Kidney (tissue), 14 donors: ENCODE data around the gene C7orf57. TPM values are rescaled to one million over a fixed set of nuclear protein-coding genes. Genes with fewer than 3 reads are reported as not detected.

Experiments used
- DNase-seq, 5 donors: peaks; one replicate each; pipeline ENCODE4 v3.0.0-alpha.2; 2013 to 2020
- FAIRE-seq: peaks from 2 replicates; lab custom pipeline; 2012; peaks lifted over from hg19 to GRCh38; lab: Jason Lieb, UNC
- H3K27ac ChIP-seq, 2 donors: one replicate each; pipeline ENCODE4 v1.7.0; 2013; ENCODE audit warnings: low read depth in 2 of 2, low read length in 2 of 2, inconsistent platforms in 1 of 2
- H3K27me3 ChIP-seq: one replicate; pipeline ENCODE4 v1.7.1; 2013; ENCODE audit warnings: low read length, inconsistent platforms; ENCODE audit not compliant: control insufficient read depth, insufficient read depth
- H3K36me3 ChIP-seq, 3 donors: one replicate each; pipeline versions ENCODE4 v1.7.0 to v1.7.1; 2013; ENCODE audit warnings: low read length in 3 of 3, control low read depth in 1 of 3, inconsistent platforms in 1 of 3; ENCODE audit not compliant: insufficient read depth in 3 of 3, control insufficient read depth in 2 of 3
- H3K4me1 ChIP-seq, 3 donors: one replicate each; pipeline versions ENCODE4 v1.7.0 to v1.7.1; 2013; ENCODE audit warnings: low read length in 3 of 3, inconsistent platforms in 1 of 3, low read depth in 1 of 3; ENCODE audit not compliant: control insufficient read depth in 2 of 3, insufficient read depth in 2 of 3
- H3K4me3 ChIP-seq, 3 donors: one replicate each; pipeline versions ENCODE4 v1.7.0 to v1.8.1; 2013; ENCODE audit warnings: low read length in 3 of 3, control low read depth in 1 of 3, inconsistent platforms in 1 of 3
- H3K9ac ChIP-seq, 3 donors: one replicate each; pipeline versions ENCODE4 v1.7.0 to v1.7.1; 2013; ENCODE audit warnings: low read length in 3 of 3, control low read depth in 1 of 3, inconsistent platforms in 1 of 3
- H3K9me3 ChIP-seq, 3 donors: one replicate each; pipeline versions ENCODE4 v1.7.0 to v1.7.1; 2013; ENCODE audit warnings: low read length in 3 of 3, control low read depth in 1 of 3, inconsistent platforms in 1 of 3; ENCODE audit not compliant: control insufficient read depth in 2 of 3, insufficient read depth in 1 of 3
- CTCF ChIP-seq: IDR thresholded peaks from 3 replicates; pipeline ENCODE4 v1.5.1; 2012; ENCODE audit warnings: mild to moderate bottlenecking, moderate library complexity, borderline replicate concordance; ENCODE audit not compliant: insufficient read depth; ENCODE audit errors: extremely low read depth
- intact Hi-C: fragments of 100-400 bp; cut with DNase I; formaldehyde crosslinking; loops from one replicate; pipeline ENCODE4 v1.11.1; 2022
- polyA plus RNA-seq: library from polyadenylated mRNA; stranded (reverse); fragments of 350-450 nt; fragmentation: Illumina TruSeq; extraction: RNeasy Lipid Tissue Mini Kit (QIAGEN cat#74804); gene quantifications from one replicate; pipeline ENCODE4 v1.2.3, GENCODE V29; 2014; ENCODE audit warnings: low read depth, low replicate concordance; ENCODE audit not compliant: insufficient read depth
- total RNA-seq: library from RNA; stranded (reverse); fragmentation: NEBNext Ultra II Directional; extraction: Animal tissue kit (Norgen Biotek cat#: 25700); gene quantifications from one replicate; pipeline ENCODE4 v1.2.1, GENCODE V29; 2021
- donor health status: control.
- donor health status: control.
- donor health status: control.
- donor health status: control.
- donor health status: control.
- donor health status: DM: yes; HTN: yes; CAD: no.
- donor health status: Normal renal cell carcinoma (clear cell type).

The C7orf57 gene
- total and polyA plus RNA-seq, 2 donors from 2014 or later: 0.63 TPM; not detected in 1

- H3K9me3 ChIP-seq: no peaks in the 10 kb centered on the region
- FAIRE-seq (no peak), DNase-seq (peak; percentile 65 to 85 (median 70))
- intact Hi-C loops: loop anchor here (10.0 kb wide), 2 partner anchors 115 to 165 kb away; partner anchors contain the start of gene PKD1L1
- H3K4me1 ChIP-seq: no peaks in the 10 kb centered on the region
- no peaks in the 10 kb centered on the region for H3K27me3 ChIP-seq
- no peak overlapping the region for H3K4me3 ChIP-seq
- H3K36me3 ChIP-seq: peaks cover 0 to 7% (median 4%) of the 10 kb centered on the region in 3 donors
- peak; percentile 99 for TF ChIP-seq CTCF
- H3K9ac ChIP-seq: no peak overlapping the region
- H3K27ac ChIP-seq: no peak overlapping the region
These were observed 74.7 kb downstream of the C7orf57 start for GRCh38 chr7:48109848-48110663.

- DNase-seq: no peak
- Histone ChIP-seq H3K27me3 (no peaks in the 10 kb centered on the region), H3K27ac (no peak overlapping the region), H3K9me3 (no peaks in the 10 kb centered on the region), H3K4me3 (no peak overlapping the region), H3K4me1 (no peaks in the 10 kb centered on the region), H3K36me3 (peaks cover 0 to 7% (median 4%) of the 10 kb centered on the region in 3 donors), H3K9ac (no peak overlapping the region)
- no peak for FAIRE-seq
- intact Hi-C loops: no loop called here
- TF ChIP-seq CTCF: no peak
These were observed 75.5 kb downstream of the C7orf57 start for GRCh38 chr7:48110868-48111267.

Other genes with a start within 250 kb of the C7orf57 start
- 0.82 TPM for gene PKD1L1, start 87.1 kb upstream of the C7orf57 start, total RNA-seq
- 0.32 TPM for gene PKD1L1, start 87.1 kb upstream of the C7orf57 start, polyA plus RNA-seq
- 29.5 TPM for gene HUS1, start 55.9 kb upstream of the C7orf57 start, total RNA-seq
- gene HUS1, start 55.9 kb upstream of the C7orf57 start, polyA plus RNA-seq: 13.4 TPM
- 0.54 TPM for gene SUN3, start 6.4 kb upstream of the C7orf57 start, total RNA-seq
- gene SUN3, start 6.4 kb upstream of the C7orf57 start, polyA plus RNA-seq: not detected
- gene UPP1, start 53.7 kb downstream of the C7orf57 start, total RNA-seq: 76.1 TPM
- 36.4 TPM for gene UPP1, start 53.7 kb downstream of the C7orf57 start, polyA plus RNA-seq
- gene ABCA13, start 135.9 kb downstream of the C7orf57 start, total RNA-seq: 6.0 TPM
- 0.62 TPM for gene ABCA13, start 135.9 kb downstream of the C7orf57 start, polyA plus RNA-seq